WTC11 (cell line): ENCODE results near the gene IQGAP3. TPM values are rescaled to one million over a fixed set of nuclear protein-coding genes. Genes with fewer than 3 reads are reported as not detected.
A peak's percentile ranks its signal among the peaks of the same experiment; 100 is the strongest.

Experiments
- ATAC-seq: fragments of 200-7000 bp; cut with Tn5 transposase; 2 replicates; pipeline ENCODE4 v1.10.0; 2021; ENCODE audit warnings: mild to moderate bottlenecking, moderate library complexity
- CTCF ChIA-PET: fragments of 300-600 bp; sonication (Branson Sonifier 250); formaldehyde crosslinking; loops from one replicate; lab custom pipeline; 2021; ENCODE audit warnings: antibody characterized with exemption; lab: Charles Lee
- POLR2A ChIA-PET: fragments of 350-600 bp; sonication (Branson Sonifier 250); formaldehyde crosslinking; loops from one replicate; lab custom pipeline; 2021; ENCODE audit warnings: antibody characterized with exemption; lab: Charles Lee
- DNase-seq: peaks from one replicate; pipeline ENCODE4 v3.0.0; 2021; ENCODE audit warnings: low spot score
- H3K27ac Mint-ChIP-seq: 2 replicates; pipeline ENCODE4 v1.8.0; 2021; ENCODE audit warnings: mixed read lengths
- H3K27me3 Mint-ChIP-seq: 2 replicates; pipeline ENCODE4 v1.8.0; 2021; ENCODE audit warnings: low read depth, mild to moderate bottlenecking, moderate library complexity, mixed read lengths
- H3K36me3 Mint-ChIP-seq: 2 replicates; pipeline ENCODE4 v1.8.0; 2021; ENCODE audit warnings: mixed read lengths
- H3K4me1 Mint-ChIP-seq: 2 replicates; pipeline ENCODE4 v1.8.0; 2022; ENCODE audit warnings: mixed read lengths
- H3K4me3 Mint-ChIP-seq: 2 replicates; pipeline ENCODE4 v1.8.0; 2021; ENCODE audit warnings: mild to moderate bottlenecking, moderate library complexity, mixed read lengths
- H3K9me3 Mint-ChIP-seq: 2 replicates; pipeline ENCODE4 v1.8.0; 2021; ENCODE audit warnings: mixed read lengths
- ATF1 ChIP-seq: sonication (generic); formaldehyde crosslinking; IDR thresholded peaks from 2 replicates; pipeline ENCODE4 v1.8.1; 2023; ENCODE audit warnings: mild to moderate bottlenecking, moderate library complexity, missing genetic modification reagents
- CBFB ChIP-seq: sonication (generic); formaldehyde crosslinking; IDR thresholded peaks from 2 replicates; pipeline ENCODE4 v1.8.1; 2022; ENCODE audit warnings: mild to moderate bottlenecking, low read depth, missing genetic modification reagents
- CREM ChIP-seq: sonication (generic); formaldehyde crosslinking; IDR thresholded peaks from 2 replicates; pipeline ENCODE4 v1.8.1; 2022; ENCODE audit warnings: mild to moderate bottlenecking, missing genetic modification reagents, moderate library complexity
- EMX1 ChIP-seq: fragments of 250-450 bp; sonication (Bioruptor Pico); IDR thresholded peaks from 2 replicates; pipeline ENCODE4 v1.8.0; 2021; ENCODE audit warnings: mild to moderate bottlenecking
- ESRRA ChIP-seq: sonication (generic); formaldehyde crosslinking; IDR thresholded peaks from 2 replicates; pipeline ENCODE4 v1.8.1; 2022; ENCODE audit warnings: mild to moderate bottlenecking, missing genetic modification reagents, borderline replicate concordance
- ETV6 ChIP-seq: sonication (generic); formaldehyde crosslinking; IDR thresholded peaks from 2 replicates; pipeline ENCODE4 v1.8.1; 2022; ENCODE audit warnings: mild to moderate bottlenecking, missing genetic modification reagents
- FOXP1 ChIP-seq: sonication (generic); formaldehyde crosslinking; IDR thresholded peaks from 2 replicates; pipeline ENCODE4 v1.8.0; 2022; ENCODE audit warnings: missing genetic modification reagents, mild to moderate bottlenecking, moderate library complexity, borderline replicate concordance
- HMGA2 ChIP-seq: fragments of 250-450 bp; sonication (Bioruptor Pico); IDR thresholded peaks from 2 replicates; pipeline ENCODE4 v1.4.0; 2021; ENCODE audit warnings: mild to moderate bottlenecking, moderate library complexity
- JUN ChIP-seq: sonication (generic); formaldehyde crosslinking; IDR thresholded peaks from 2 replicates; pipeline ENCODE4 v1.8.0; 2023; ENCODE audit warnings: mild to moderate bottlenecking, missing genetic modification reagents
- NFATC4 ChIP-seq: fragments of 250-450 bp; sonication (Bioruptor Pico); IDR thresholded peaks from 2 replicates; pipeline ENCODE4 v1.9.0; 2021; ENCODE audit warnings: mild to moderate bottlenecking
- NFE2L1 ChIP-seq: sonication (generic); formaldehyde crosslinking; IDR thresholded peaks from 2 replicates; pipeline ENCODE4 v1.8.1; 2023; ENCODE audit warnings: missing genetic modification reagents
- NFYB ChIP-seq: sonication (generic); formaldehyde crosslinking; conservative IDR thresholded peaks from 2 replicates; pipeline ENCODE4 v1.8.0; 2022; ENCODE audit warnings: low read depth, missing genetic modification reagents
- NR2C2 ChIP-seq: sonication (generic); formaldehyde crosslinking; IDR thresholded peaks from 2 replicates; pipeline ENCODE4 v1.8.0; 2022; ENCODE audit warnings: mild to moderate bottlenecking, missing genetic modification reagents
- PRRX2 ChIP-seq: fragments of 250-450 bp; sonication (Bioruptor Pico); IDR thresholded peaks from 2 replicates; pipeline ENCODE4 v1.8.0; 2021; ENCODE audit warnings: mild to moderate bottlenecking
- SP1 ChIP-seq: sonication (generic); formaldehyde crosslinking; conservative IDR thresholded peaks from 2 replicates; pipeline ENCODE4 v1.8.1; 2022; ENCODE audit warnings: missing genetic modification reagents
- TEAD1 ChIP-seq: sonication (generic); formaldehyde crosslinking; IDR thresholded peaks from 2 replicates; pipeline ENCODE4 v1.8.0; 2022; ENCODE audit warnings: mild to moderate bottlenecking, missing genetic modification reagents
- TP53 ChIP-seq: sonication (generic); formaldehyde crosslinking; IDR thresholded peaks from 2 replicates; pipeline ENCODE4 v1.8.1; 2023; ENCODE audit warnings: mild to moderate bottlenecking, missing genetic modification reagents
- ZBTB21 ChIP-seq: sonication (generic); formaldehyde crosslinking; IDR thresholded peaks from 2 replicates; pipeline ENCODE4 v1.8.1; 2023; ENCODE audit warnings: mild to moderate bottlenecking, missing genetic modification reagents, borderline replicate concordance
- ZNF232 ChIP-seq: sonication (generic); formaldehyde crosslinking; IDR thresholded peaks from 2 replicates; pipeline ENCODE4 v1.8.0; 2022; ENCODE audit warnings: mild to moderate bottlenecking, missing genetic modification reagents
- ZNF263 ChIP-seq: sonication (generic); formaldehyde crosslinking; IDR thresholded peaks from 2 replicates; pipeline ENCODE4 v1.8.1; 2022; ENCODE audit warnings: low read depth, mild to moderate bottlenecking, moderate library complexity, missing genetic modification reagents
- ZNF317 ChIP-seq: sonication (generic); formaldehyde crosslinking; IDR thresholded peaks from 2 replicates; pipeline ENCODE4 v1.8.1; 2023; ENCODE audit warnings: low read depth, mild to moderate bottlenecking, moderate library complexity, missing genetic modification reagents, borderline replicate concordance
- ZNF416 ChIP-seq: fragments of 250-450 bp; sonication (Bioruptor Pico); IDR thresholded peaks from 2 replicates; pipeline ENCODE4 v1.9.0; 2021; ENCODE audit warnings: mild to moderate bottlenecking, inconsistent platforms
- ZNF423 ChIP-seq: fragments of 250-450 bp; sonication (Bioruptor Pico); IDR thresholded peaks from 2 replicates; pipeline ENCODE4 v2.1.2; 2022; ENCODE audit warnings: mild to moderate bottlenecking, moderate library complexity
- total RNA-seq: library from RNA; stranded (reverse); gene quantifications from 3 replicates; pipeline ENCODE4 v1.2.3, GENCODE V29; 2021
- TF ChIP-seq, protein P1 (sequence below): sonication (generic); formaldehyde crosslinking; IDR thresholded peaks from 2 replicates; pipeline ENCODE4 v1.8.1; 2023; ENCODE audit warnings: mild to moderate bottlenecking, moderate library complexity, missing genetic modification reagents
- TF ChIP-seq, protein P2 (sequence below): fragments of 250-450 bp; sonication (Bioruptor Pico); IDR thresholded peaks from 2 replicates; pipeline ENCODE4 v2.1.2; 2022; ENCODE audit warnings: mild to moderate bottlenecking, moderate library complexity
- TF ChIP-seq, protein P3 (sequence below): fragments of 200-600 bp; IDR thresholded peaks from 2 replicates; pipeline ENCODE4 v1.8.0; 2022; ENCODE audit warnings: antibody characterized with exemption
- TF ChIP-seq, protein P4 (sequence below): sonication (generic); formaldehyde crosslinking; IDR thresholded peaks from 2 replicates; pipeline ENCODE4 v1.8.0; 2022; ENCODE audit warnings: mild to moderate bottlenecking, missing genetic modification reagents
- TF ChIP-seq, protein P5 (sequence below): sonication (generic); formaldehyde crosslinking; conservative IDR thresholded peaks from 2 replicates; pipeline ENCODE4 v1.8.1; 2022; ENCODE audit warnings: mild to moderate bottlenecking, missing genetic modification reagents
- TF ChIP-seq, protein P6 (sequence below): sonication (generic); formaldehyde crosslinking; IDR thresholded peaks from 2 replicates; pipeline ENCODE4 v1.8.0; 2023; ENCODE audit warnings: missing genetic modification reagents

IQGAP3 gene
- total RNA-seq, 1 experiment from 2014 or later = 33.3 TPM

DNA sequence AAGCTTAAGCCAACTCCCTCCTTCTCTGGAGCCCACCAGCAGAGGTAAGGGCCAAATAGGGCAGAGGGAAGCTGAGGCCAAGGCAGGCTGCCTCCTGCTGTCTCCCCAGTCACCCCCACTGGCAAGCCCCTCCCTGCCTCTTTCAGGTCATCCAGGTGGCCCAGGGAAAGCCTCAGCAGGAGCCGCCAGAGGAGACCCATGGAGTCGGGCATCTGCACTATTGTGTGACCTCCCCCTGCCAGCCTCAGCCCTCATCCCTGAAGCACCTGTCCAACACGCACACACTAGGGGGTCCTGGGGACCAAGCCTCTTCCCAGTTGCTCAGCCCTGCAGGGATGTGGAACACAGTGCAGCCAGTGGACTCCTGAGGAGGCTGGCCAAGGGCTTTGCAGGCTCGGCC lies 14.0 kb upstream of the IQGAP3 start:
- CTCF ChIA-PET = interaction anchor here (1.2 to 2.5 kb wide), 6 partner anchors 16 to 105 kb away, joined by 3 to 18 read pairs (median 6); partner anchors contain the start of genes GPATCH4 and MEF2D
- no peak overlapping the region for H3K4me3 Mint-ChIP-seq
- peaks cover 29% of the 10 kb centered on the region for H3K4me1 Mint-ChIP-seq

DNA sequence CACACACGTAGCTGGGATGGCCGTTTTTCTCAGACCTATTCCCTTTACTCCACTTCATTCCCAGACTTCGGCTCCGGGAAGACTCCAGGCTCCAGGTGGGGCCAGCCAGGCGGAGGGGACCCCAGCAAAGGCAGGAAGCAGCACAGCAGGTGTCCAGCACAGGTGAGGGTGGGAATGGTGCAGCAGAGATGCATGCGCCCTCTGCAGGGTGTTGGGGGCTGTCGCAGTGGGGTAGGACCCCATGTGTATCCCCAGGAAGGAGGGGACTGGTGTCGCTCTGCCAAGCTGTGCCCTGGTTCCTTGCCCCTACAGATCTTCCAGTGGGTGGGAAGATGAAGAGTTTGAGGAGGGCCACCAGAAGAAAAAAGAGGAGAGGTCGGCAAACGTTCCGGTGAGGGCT lies 12.4 kb upstream of the IQGAP3 start:
- H3K27me3 Mint-ChIP-seq = peaks cover 2% of the 10 kb centered on the region
- CTCF ChIA-PET = interaction anchor here (0.6 to 2.1 kb wide), 15 partner anchors 9 to 206 kb away, joined by 3 to 18 read pairs (median 5); partner anchors contain the start of genes HAPLN2 and IQGAP3
- DNase-seq (peak; percentile 83), ATAC-seq (peak; percentile 64)
- POLR2A ChIA-PET = interaction anchor here (0.9 kb wide), 1 partner anchor 11 kb away, joined by 3 read pairs; no protein-coding TSS in a partner anchor
- TF ChIP-seq, protein P1, sequence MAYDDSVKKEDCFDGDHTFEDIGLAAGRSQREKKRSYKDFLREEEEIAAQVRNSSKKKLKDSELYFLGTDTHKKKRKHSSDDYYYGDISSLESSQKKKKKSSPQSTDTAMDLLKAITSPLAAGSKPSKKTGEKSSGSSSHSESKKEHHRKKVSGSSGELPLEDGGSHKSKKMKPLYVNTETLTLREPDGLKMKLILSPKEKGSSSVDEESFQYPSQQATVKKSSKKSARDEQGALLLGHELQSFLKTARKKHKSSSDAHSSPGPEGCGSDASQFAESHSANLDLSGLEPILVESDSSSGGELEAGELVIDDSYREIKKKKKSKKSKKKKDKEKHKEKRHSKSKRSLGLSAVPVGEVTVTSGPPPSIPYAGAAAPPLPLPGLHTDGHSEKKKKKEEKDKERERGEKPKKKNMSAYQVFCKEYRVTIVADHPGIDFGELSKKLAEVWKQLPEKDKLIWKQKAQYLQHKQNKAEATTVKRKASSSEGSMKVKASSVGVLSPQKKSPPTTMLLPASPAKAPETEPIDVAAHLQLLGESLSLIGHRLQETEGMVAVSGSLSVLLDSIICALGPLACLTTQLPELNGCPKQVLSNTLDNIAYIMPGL (CRISPR knock-in tag) = peak; percentile 73; the same call in 1 of the 2 replicates
- TF ChIP-seq, protein P2, sequence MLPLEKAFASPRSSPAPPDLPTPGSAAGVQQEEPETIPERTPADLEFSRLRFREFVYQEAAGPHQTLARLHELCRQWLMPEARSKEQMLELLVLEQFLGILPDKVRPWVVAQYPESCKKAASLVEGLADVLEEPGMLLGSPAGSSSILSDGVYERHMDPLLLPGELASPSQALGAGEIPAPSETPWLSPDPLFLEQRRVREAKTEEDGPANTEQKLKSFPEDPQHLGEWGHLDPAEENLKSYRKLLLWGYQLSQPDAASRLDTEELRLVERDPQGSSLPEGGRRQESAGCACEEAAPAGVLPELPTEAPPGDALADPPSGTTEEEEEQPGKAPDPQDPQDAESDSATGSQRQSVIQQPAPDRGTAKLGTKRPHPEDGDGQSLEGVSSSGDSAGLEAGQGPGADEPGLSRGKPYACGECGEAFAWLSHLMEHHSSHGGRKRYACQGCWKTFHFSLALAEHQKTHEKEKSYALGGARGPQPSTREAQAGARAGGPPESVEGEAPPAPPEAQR = no peak
- peak; percentile 74; the same call in 1 of the 2 replicates for TF ChIP-seq TEAD1 (CRISPR knock-in tag)
- TF ChIP-seq ETV6 (CRISPR knock-in tag) = peak; percentile 74; the same call in 1 of the 2 replicates
- TF ChIP-seq, protein P3, sequence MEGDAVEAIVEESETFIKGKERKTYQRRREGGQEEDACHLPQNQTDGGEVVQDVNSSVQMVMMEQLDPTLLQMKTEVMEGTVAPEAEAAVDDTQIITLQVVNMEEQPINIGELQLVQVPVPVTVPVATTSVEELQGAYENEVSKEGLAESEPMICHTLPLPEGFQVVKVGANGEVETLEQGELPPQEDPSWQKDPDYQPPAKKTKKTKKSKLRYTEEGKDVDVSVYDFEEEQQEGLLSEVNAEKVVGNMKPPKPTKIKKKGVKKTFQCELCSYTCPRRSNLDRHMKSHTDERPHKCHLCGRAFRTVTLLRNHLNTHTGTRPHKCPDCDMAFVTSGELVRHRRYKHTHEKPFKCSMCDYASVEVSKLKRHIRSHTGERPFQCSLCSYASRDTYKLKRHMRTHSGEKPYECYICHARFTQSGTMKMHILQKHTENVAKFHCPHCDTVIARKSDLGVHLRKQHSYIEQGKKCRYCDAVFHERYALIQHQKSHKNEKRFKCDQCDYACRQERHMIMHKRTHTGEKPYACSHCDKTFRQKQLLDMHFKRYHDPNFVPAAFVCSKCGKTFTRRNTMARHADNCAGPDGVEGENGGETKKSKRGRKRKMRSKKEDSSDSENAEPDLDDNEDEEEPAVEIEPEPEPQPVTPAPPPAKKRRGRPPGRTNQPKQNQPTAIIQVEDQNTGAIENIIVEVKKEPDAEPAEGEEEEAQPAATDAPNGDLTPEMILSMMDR = peak; percentile 43; the same call in 1 of the 2 replicates
- peak; percentile 48; the same call in 1 of the 2 replicates for TF ChIP-seq FOXP1 (CRISPR knock-in tag)
- no peak for TF ChIP-seq ATF1 (CRISPR knock-in tag)
- no peak for TF ChIP-seq ZNF317 (CRISPR knock-in tag)
- 0 out of 2 replicates have a peak, but pooled peaks have one; percentile 35 for TF ChIP-seq ZBTB21 (CRISPR knock-in tag)
- TF ChIP-seq ZNF263 (CRISPR knock-in tag) = no peak
- TF ChIP-seq EMX1 (CRISPR knock-in tag) = no peak
- TF ChIP-seq TP53 (CRISPR knock-in tag) = 0 out of 2 replicates have a peak, but pooled peaks have one; percentile 55
- TF ChIP-seq ZNF423 (CRISPR knock-in tag) = peak; percentile 93
- TF ChIP-seq ZNF416 (CRISPR knock-in tag) = no peak
- TF ChIP-seq, protein P4, sequence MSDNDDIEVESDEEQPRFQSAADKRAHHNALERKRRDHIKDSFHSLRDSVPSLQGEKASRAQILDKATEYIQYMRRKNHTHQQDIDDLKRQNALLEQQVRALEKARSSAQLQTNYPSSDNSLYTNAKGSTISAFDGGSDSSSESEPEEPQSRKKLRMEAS = peak; percentile 25; the same call in 1 of the 2 replicates
- TF ChIP-seq SP1 = peak; percentile 32; the same call in 1 of the 2 replicates
- no peak for TF ChIP-seq HMGA2 (CRISPR knock-in tag)
- TF ChIP-seq, protein P5, sequence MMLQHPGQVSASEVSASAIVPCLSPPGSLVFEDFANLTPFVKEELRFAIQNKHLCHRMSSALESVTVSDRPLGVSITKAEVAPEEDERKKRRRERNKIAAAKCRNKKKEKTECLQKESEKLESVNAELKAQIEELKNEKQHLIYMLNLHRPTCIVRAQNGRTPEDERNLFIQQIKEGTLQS (CRISPR knock-in tag) = no peak
- no peak for TF ChIP-seq JUN
- TF ChIP-seq CBFB (CRISPR knock-in tag) = no peak
- TF ChIP-seq CREM (CRISPR knock-in tag) = no peak
- TF ChIP-seq NFYB (CRISPR knock-in tag) = no peak
- TF ChIP-seq, protein P6, sequence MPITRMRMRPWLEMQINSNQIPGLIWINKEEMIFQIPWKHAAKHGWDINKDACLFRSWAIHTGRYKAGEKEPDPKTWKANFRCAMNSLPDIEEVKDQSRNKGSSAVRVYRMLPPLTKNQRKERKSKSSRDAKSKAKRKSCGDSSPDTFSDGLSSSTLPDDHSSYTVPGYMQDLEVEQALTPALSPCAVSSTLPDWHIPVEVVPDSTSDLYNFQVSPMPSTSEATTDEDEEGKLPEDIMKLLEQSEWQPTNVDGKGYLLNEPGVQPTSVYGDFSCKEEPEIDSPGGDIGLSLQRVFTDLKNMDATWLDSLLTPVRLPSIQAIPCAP (CRISPR knock-in tag) = no peak
- TF ChIP-seq PRRX2 (CRISPR knock-in tag) = no peak
- H3K36me3 Mint-ChIP-seq = no peaks in the 10 kb centered on the region
- H3K27ac Mint-ChIP-seq = no peak overlapping the region; the same call in 1 of the 2 replicates
- peak overlapping the region; percentile 42 for H3K4me3 Mint-ChIP-seq
- peaks cover 20% of the 10 kb centered on the region for H3K4me1 Mint-ChIP-seq
- no peaks in the 10 kb centered on the region for H3K9me3 Mint-ChIP-seq

More for the DNA sequence above, 14.0 kb upstream of the IQGAP3 start:
- H3K9me3 Mint-ChIP-seq = no peaks in the 10 kb centered on the region
- POLR2A ChIA-PET = interaction anchor here (1.2 kb wide), 1 partner anchor 85 kb away, joined by 3 read pairs; no protein-coding TSS in a partner anchor
- ATAC-seq (no peak), DNase-seq (no peak)
- H3K27me3 Mint-ChIP-seq = peaks cover 2% of the 10 kb centered on the region
- TF ChIP-seq NR2C2 (CRISPR knock-in tag) (no peak), ZNF423 (CRISPR knock-in tag) (peak; percentile 68), HMGA2 (CRISPR knock-in tag) (no peak), ESRRA (CRISPR knock-in tag) (no peak), ZNF232 (CRISPR knock-in tag) (no peak), NFE2L1 (CRISPR knock-in tag) (no peak), NFATC4 (no peak)
- H3K36me3 Mint-ChIP-seq = no peaks in the 10 kb centered on the region
- H3K27ac Mint-ChIP-seq = no peak overlapping the region
